KBM-7 (cell line): ENCODE results near the gene C6orf47.
"Not testable (repeated sequence)": the region's sequence is repeated elsewhere in the genome, so short reads cannot be mapped to it uniquely, and the experiment has no call there.

ENCODE experiments used
- DNase-seq: peaks from one replicate; pipeline ENCODE4 v3.0.0-alpha.2; 2015
- in situ Hi-C: fragments of 300-500 bp; cut with MboI; formaldehyde crosslinking; loops from 2 replicates; pipeline ENCODE4 v1.14.3; 2020; ENCODE audit warnings: low sequenced_read_pairs, low pct_unique_long_range_greater_than_20kb, mixed read lengths

C6orf47 gene, protein sequence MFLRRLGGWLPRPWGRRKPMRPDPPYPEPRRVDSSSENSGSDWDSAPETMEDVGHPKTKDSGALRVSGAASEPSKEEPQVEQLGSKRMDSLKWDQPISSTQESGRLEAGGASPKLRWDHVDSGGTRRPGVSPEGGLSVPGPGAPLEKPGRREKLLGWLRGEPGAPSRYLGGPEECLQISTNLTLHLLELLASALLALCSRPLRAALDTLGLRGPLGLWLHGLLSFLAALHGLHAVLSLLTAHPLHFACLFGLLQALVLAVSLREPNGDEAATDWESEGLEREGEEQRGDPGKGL

DNA sequence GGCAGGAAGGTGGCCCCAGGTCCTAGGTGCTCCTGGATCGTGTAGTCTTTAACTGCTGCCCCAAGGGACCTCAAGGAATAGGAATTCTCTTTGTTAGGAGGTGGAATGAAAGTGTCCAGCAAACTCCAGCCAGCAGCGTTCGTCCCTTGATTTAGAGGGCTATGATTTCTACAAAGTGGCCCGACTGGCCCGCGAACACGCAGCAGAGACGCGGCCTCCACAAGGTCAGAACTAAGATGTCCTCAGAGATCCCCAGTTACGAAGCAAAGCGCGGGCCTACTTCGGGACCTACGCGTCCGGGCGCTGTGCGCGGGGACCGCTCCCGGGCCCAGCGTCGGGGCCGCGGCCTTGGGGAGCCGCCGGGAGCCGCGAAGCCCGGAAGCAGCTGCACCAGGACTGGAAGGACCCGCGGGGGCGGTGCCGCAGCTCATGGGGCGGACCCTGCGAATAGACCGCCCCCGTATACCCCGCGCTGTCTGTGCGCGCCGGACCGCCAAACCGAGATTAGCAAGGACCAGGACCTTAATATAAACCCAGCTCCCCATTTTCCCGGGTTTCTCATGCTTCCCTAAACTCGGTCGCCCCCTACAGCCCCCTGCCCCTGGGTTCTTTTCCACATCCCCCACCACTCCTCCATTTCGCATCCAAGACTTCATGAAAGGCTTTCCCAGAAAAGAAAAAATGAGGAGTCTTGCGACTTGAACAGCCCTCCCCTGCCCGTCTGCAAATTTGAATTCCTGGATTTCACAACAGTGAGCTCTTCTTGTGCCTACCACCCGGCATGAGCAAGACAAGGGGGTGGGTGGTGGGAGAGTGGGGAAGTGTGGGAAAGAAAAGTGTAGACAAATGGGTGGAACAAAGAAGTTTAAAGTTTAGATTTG, at the start of gene C6orf47:
C6orf47 (minus strand) TSS at position 398 of the 881 bp plus-strand sequence. CDS start 831 bp downstream, outside the sequence.
- in situ Hi-C loops, result no loop called here
- peak; percentile 83 for DNase-seq

DNA sequence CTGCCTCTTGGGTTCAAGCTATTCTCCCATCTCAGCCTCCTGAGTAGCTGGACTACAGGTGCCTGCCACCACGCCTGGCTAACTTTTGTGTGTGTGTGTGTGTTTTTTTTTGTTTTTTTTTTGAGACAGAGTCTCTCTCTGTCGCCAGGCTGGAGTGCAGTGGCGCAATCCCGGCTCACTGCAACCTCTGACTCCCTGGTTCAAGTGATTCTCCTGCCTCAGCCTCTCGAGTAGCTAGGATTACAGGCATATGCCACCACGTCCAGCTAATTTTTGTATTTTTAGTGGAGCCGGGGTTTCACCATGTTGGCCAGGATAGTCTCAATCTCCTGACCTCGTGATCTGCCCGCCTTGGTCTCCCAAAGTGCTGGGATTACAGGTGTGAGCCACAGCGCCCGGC, 48.6 kb upstream of the C6orf47 start:
- DNase-seq, in situ Hi-C loops: not testable (repeated sequence)

DNA sequence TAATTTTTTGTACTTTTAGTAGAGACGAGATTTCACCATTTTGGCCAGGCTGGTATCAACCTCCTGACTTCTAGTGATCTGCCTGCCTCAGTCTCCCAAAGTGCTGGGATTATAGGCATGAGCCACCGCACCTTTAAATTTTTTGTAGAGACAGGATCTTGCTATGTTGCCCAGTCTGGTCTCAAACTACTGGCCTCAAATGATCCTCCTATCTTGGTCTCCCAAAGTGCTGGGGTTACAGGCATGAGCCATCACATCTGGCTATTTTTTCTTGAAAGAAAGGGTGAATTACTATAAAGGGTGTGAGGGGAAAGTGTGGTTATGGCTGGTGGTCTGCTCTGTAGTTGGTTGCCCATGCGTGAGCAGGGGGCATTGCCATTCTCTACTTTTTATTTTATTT, 47.6 kb upstream of the C6orf47 start:
- DNase-seq, result no peak
- in situ Hi-C loops, result no loop called here

DNA sequence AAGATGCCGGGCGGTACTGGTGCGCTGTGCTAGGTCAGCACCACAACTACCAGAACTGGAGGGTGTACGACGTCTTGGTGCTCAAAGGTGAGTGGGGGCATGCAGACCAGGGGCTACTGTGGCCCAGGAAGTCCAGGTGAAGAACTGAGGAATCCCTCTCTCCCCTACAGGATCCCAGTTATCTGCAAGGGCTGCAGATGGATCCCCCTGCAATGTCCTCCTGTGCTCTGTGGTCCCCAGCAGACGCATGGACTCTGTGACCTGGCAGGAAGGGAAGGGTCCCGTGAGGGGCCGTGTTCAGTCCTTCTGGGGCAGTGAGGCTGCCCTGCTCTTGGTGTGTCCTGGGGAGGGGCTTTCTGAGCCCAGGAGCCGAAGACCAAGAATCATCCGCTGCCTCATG, 47.1 kb upstream of the C6orf47 start:
- DNase-seq, result no peak
- in situ Hi-C loops, result no loop called here

DNA sequence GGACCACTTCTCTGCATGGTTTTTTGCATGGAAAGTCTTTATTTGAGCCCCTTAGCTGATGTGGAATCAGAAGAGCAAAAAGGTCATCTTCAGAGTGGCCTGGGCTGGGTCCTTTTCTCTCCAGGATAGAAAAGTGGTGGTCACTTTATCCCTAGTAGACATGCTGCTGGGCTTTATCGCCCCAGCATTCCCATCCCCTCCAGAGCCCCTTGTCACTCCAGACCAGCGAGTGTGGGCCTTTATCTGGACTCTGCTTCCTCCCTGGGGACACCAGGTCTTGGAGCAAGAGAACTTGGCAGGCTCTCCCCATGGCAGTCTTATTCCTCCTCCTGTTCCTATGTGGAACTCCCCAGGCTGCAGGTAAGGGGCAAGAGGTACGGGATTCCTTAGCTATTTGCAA, 46.0 kb upstream of the C6orf47 start, which contains the start of gene LY6G6F:
LY6G6F (plus strand) TSS at position 268 of the 400 bp plus-strand sequence; CDS start at position 309, 41 bp downstream.
- DNase-seq, result no peak
- in situ Hi-C loops, result no loop called here

DNA sequence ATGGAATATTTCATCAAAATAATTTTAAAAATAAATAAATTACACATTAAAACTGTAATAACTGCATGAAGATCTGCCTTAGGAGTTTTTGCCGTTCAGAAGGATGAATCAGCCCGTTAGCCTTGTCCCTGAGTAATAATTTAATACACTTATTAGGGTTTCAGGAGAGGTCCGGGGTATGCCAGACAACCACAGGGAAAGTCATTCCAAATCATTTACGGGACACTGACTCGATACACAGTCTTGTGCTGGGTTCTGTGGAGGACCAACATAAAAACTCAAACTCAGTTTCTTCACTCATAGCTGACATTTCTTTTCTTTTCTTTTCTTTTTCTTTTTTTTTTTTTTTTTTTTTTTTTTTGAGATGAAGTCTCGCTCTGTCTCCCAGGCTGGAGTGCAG, 45.4 kb upstream of the C6orf47 start:
- in situ Hi-C loops, result no loop called here
- no peak for DNase-seq

DNA sequence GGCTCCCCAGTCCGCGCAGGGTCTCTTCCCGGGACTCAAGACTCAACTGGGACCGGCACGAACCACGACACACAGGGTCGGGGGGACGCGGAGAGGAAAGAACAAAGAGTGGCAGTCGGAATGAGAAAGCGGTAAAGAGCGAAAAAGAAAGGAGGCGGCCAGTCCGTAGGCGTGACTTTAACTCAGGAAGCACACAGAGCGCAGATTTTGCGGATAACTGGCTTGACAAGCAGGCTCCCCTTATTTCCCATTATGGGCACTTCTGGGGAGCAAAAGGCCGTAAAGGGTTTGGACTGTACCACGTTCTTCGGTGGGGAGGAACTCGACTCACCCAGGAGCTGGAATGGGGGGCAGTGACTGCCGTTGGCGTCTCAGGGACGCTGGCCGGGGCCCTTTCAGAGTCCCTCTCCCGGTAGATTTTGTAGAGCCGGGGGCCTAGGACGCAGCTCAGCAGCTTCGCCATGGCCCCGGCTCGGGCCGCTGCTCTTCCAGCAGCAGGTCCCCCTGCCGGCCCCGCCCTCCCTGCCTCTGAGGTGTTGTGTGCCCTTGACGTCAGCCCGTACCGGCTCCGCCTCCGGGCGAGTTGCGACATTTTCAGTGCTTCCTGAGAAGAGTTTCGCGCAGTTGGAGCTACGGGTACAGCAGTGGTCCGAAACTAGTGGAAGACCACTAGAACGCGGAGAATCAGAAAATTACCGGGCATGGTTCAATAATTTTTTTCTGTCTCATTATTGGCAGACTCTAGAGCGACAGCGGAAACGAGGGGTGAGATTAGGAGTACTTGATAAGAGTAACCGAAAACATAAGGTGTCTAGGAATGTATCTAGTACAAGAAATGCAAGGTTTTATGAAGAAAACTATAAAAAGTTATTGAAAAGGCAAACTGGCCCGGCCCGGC, 42.5 kb upstream of the C6orf47 start, which contains the start of gene ABHD16A:
ABHD16A (minus strand) TSS at position 506 of the 898 bp plus-strand sequence; CDS start at position 463, 43 bp downstream.
- DNase-seq, result peak; percentile 98
- in situ Hi-C loops, result no loop called here

DNA sequence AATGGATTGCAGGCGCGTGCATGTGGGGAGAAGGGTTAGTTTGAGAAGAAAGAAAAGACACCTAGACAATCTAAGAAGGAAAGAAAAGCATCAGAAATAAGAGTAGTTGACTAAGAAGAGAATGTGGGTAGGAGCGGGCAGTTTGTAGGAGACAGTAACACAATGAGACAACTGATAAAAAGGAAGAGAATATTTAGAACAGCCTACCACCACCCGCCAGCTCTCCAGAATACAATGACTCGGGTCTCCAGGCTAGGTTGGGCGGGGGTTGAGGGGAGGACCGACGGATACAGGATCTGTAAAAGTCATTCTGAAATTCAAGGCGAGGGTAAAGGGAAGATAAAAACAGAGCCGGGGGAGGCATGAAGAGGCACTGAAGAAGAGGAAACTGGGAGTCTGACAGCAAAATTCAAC, 41.8 kb upstream of the C6orf47 start:
- in situ Hi-C loops, result no loop called here

DNA sequence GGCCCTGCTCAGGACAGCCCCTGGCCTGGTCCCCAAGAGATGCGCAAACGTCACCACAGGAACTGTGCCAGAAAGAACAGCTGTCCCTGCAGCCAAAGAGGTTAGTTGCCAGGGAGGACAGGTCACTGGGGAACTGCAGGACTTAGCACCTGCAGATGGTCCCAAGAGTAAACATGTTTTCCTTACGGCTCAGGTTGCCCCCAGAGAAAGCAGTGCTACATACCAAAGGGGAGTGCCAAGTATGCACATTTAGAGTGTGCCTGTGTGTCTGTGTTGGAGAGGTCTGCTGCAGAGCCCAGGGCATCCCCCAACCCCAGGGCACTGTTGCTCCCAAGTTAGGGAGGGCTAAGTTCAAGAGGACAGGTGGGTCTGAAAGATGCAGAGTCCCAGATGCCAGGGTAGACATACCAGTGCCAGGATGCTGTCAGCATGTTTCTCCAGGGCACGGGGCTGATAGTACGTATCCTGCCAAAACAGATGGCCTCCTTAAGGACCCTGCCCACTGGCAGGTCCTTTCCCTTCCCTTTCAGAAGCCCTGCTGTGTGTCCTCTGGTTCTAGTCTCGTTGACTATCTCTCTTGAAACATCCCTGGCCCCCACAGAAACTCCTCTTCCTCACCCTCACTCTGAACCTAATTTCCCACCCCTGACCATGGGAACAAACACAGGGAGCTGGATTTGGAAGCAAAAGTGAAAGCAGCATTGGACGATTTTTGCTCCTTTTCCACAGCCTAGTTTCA, 41.3 kb upstream of the C6orf47 start:
- in situ Hi-C loops, result no loop called here
- no peak for DNase-seq

More for the DNA sequence above, 41.8 kb upstream of the C6orf47 start:
- DNase-seq, result no peak

DNA sequence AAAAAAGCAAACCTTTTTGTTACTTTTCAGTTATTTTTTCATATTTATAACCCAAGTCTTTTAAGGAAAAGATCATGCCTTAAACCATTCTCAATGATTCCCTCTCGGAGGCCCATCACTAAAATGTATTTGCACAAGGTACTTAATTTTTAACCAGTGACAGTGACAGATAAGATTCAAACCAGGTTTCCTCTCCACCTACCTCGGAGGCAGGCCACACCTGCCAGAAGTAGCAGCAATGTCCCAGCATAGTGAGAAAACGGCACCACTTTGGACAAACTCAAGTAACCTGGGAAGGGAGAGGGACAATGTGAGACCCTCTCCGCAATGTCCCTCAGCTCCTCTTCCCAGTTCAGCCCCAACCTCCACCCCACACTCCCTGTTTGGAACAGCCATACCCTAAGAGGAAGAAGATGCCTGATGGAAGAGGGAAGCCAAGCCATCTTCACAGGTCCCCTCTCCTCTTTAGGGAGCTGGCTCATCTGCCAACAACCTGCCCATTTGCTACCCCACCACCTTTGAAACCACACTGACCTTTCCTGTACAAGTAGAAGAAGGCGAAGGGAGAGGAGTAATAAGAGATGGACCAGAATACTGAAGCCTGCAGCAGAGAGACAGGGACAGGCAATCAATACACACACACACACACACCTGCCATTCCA, 40.3 kb upstream of the C6orf47 start:
- DNase-seq, result no peak
- in situ Hi-C loops, result no loop called here

DNA sequence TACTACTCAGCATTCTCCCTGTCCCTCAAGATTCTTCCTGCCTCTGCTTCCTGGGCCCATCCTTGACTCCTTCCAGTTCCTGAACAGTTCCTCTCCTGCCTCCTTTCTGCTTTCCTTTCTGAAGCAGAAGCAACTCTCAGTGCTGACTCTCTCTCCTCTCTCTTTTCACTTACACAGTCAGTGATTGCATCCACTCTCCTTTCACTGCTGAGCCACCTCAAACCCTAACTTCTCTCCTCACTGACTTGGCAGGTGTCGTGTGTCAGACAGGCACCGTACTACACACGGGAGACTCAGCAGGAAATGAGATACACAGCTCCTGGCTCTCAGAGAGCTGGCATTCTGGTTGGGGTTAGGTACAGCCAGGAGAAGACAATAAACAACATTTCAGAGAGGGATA, 37.0 kb upstream of the C6orf47 start:
- in situ Hi-C loops, result no loop called here
- peak; percentile 18 for DNase-seq

DNA sequence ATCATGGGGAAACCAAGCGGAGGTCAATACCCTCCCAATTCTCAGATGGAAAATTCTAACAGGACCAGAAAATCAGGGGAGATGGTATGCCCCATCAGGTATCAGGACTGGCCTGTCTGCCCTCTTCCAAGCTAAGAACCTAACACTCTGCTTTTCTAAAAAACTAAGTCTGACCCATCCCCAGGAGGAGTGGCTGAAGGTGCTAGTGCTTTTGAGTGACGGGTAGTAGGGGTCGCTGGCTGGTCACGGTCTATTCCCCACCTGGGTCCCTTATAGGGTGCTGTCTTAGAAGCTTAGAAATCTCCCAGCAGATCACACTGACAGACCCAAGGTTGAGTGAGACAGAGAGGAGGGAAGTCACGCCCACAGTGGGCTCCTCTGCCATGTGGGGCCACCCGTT, 33.0 kb upstream of the C6orf47 start:
- DNase-seq, result no peak
- in situ Hi-C loops, result no loop called here

DNA sequence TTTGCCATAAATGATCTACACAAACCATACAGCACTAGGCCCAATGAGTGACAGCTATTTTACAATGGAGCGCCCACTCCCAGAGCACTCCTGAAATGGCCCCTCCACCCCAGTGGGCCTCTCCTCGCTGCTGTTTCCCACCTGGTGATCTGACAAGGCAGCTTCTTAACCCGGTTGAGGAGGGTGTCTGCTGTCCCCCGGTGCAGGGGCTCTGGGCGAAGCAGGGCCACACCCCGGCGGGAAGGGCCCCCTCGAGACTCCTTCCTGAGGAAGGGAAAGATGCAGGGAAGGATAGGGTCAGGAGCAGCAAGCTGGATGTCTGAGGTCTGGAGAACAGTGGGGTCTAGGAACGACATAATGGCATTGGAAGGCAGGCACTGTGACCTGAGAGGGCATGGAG, 32.3 kb upstream of the C6orf47 start:
- no peak for DNase-seq
- in situ Hi-C loops, result no loop called here

DNA sequence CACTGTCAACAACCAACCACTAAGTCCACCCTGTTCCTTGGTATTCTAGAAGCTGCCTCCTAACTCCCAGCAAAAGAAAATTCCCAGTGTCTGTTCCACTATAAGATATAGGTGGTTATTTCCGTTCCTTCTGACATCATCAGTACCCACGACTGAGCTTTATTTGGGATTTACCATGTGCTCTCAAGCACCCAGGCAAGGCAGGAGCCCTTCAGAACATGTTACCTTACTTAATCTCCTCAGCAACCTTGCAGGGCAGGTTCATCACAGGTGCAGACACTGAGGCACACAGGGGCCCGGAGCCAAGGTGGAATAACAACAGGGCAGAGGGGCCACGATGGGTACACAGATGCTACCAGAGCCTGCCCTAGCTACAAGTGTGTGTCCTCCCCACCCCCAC, 31.8 kb upstream of the C6orf47 start:
- DNase-seq, result no peak
- in situ Hi-C loops, result no loop called here

DNA sequence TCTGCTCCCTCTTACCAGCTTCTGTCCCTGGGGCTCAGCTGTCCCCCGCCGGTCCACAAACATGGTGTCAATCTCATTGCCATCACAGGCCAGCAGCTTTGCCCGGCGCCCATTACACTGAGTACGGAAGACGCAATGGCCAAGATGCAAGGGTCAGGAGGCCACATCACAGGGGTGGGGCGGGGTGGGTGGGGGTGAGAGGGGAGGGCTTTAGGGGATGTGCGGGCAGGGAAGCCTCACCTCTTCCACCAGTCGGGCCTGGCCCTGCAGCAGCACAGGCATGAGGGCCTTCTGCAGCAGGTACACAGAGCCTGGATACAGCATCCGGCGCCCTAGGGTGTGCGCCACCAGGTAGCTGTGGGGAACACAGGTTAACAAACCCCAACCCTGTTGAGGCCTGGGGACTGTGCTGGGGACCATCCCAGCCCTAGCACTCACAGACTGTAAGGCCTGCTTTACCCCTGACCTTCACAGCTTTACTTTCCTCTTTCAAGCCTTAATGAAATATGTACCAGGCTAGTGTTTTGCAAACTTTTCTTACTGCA, 31.1 kb upstream of the C6orf47 start:
- DNase-seq, result no peak
- in situ Hi-C loops, result no loop called here

DNA sequence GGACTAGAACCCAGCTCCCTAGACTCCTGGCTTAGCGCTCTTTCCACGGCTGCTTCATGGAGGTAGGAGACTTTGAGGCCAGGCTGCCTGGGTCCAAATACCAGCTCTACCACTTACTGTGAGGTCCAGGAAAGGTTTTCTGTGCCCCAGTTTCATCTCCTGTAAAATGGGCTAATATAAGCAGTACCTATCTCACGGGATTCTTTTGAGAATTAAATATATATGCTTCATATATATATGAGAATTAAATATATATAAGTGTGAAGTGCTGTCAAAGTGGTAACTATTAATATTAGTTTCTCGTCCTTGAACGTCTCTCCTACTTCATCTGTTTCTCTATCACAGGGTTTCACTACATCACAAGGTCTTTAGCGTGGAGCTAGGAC, 30.5 kb upstream of the C6orf47 start:
- in situ Hi-C loops, result no loop called here
- no peak for DNase-seq

DNA sequence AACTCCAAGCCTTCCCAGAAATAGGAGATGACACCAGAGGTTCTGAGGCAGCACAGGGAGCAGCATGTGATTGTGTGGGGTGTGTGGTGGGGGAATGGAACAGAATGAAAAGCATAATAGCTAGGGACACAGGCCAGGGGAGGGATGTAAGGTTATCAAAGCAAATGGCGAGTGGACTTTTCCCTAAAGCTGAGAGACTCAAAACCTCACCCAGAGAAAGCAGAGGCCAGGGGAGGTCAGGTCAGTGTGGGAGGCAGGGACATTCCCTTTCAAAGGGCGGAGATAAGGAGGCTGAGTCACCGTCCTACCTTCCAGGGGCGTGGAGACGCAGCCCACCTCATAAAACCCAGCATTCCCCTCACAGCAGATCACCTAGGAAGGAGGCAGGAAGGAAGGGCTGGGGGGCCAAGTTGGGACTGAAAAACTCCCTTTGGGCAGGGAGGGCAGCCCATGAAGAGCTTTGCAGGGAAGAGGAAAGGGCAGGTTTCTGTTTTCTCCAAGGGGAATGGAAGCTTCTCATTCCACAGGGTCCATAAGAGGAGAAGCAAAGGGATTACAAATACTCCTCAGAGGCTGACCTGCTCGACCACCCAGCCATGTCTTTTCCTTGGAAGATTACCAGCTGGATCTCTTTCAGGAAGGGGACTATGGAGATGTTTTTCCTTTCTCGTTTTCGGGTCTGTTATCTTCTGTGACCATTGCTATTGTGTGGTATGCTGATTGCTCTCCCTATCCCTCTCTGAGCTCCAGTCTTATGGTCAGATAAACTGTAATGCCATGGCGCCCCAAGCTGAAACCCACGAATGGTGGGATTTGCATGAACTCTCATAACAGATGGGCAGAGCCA, 29.9 kb upstream of the C6orf47 start:
- no peak for DNase-seq
- in situ Hi-C loops, result no loop called here
